ENCODE data around the gene FOXC1.

Gene FOXC1

DNA sequence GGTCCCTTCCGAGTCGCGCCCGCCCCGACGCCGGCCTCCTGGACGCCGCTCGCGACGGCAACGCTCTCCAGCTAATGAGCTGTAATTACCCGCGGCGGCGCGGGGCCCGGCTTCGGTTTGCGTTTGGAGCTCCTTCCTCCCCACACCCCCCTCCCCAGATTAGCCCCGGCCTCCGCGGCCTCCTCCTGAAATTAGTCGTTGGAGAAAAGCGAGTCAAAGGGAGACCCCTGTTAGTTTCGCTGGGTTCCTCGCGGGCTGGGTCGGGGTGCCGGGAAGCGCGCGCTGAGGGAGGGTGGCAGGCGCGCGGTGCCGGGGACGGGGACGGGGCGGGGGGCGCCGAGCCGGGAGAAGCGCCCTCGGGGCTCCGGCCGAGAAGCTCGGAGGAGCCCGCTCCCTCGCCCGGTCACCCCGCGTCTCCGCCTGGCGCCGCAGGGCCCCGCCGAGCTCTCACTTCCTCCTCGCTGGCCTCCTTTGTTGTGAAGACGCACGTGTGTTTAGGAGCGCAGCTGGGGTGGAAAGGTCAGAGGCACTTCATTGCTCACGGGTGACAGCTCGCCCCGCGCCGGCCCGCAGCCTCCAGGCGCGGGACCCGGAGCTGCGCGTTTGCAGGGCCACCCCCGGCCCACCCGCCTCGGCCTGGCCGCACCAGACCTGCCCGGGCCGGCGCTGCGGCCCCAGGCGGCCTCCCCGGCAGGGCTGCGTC lies 4.9 kb downstream of the FOXC1 start:
- TF ChIP-seq, protein P1, sequence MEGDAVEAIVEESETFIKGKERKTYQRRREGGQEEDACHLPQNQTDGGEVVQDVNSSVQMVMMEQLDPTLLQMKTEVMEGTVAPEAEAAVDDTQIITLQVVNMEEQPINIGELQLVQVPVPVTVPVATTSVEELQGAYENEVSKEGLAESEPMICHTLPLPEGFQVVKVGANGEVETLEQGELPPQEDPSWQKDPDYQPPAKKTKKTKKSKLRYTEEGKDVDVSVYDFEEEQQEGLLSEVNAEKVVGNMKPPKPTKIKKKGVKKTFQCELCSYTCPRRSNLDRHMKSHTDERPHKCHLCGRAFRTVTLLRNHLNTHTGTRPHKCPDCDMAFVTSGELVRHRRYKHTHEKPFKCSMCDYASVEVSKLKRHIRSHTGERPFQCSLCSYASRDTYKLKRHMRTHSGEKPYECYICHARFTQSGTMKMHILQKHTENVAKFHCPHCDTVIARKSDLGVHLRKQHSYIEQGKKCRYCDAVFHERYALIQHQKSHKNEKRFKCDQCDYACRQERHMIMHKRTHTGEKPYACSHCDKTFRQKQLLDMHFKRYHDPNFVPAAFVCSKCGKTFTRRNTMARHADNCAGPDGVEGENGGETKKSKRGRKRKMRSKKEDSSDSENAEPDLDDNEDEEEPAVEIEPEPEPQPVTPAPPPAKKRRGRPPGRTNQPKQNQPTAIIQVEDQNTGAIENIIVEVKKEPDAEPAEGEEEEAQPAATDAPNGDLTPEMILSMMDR (conservative IDR thresholded peaks at IDR 0.05) = no peak
- no peak overlapping the region for H3K27ac ChIP-seq

DNA sequence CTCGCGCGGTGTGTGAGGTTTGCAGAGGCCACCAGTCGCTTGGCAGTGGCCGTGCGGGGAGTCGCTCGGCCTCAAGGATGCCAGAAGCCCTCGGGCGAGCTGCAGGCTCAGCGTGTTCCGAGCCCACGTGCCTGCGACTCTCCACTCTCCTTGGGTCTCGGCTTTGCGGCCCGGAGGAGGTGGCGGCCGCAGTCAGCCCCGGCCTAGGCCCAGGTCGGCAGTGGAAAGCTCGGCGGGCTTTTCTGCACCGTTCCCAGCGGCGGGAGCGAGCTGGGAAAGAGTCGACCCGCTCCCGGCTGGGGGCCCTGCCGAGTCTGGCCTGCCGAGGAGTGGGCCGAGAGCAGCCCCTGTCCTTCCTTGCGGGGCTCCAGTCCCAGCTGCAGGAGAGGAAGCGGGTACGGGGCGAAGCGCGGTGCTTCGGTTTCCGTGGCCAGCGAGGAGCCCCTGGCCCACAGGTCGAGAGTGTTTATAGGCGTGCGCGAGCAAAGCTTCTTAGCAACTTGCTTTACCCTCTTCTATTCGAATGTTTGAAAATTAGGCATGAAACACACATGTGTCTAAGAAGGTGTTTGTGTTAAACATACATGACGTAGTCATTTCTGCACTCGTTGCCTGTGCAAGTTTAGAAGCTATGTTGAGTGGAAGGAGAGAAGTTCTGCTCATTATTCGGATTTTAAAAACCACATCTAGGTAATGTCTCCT lies 5.6 kb downstream of the FOXC1 start:
- no peak overlapping the region for H3K27ac ChIP-seq
- TF ChIP-seq, protein P1 (conservative IDR thresholded peaks at IDR 0.05) = no peak

DNA sequence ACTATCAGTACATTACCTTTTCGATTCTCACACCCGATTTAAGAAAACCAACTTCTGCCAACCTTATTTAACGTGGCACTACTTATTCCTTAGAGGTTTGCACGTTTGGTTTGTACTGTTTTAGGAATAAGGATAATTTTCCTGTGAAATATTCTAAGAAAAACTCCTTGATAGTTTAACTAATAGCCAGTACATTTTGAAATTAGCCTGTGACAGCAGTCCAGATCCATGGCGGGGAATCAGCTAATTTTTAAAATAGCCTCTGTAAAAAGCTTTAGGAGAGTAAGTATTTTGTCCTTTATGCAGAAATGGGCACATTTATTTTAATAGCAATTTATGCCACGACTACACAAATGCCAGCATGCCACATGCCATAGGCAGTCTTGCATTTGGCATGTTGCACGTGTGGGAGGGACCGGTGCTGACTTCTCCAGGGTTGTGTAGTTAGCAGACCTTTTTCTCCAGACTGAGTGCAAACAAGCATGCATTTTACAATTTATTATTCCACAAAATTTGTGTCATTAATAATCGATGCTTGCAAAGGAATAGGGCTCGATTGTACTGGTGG lies 6.2 kb downstream of the FOXC1 start:
- H3K27ac ChIP-seq = no peak overlapping the region
- TF ChIP-seq, protein P1 (conservative IDR thresholded peaks at IDR 0.05) = no peak

DNA sequence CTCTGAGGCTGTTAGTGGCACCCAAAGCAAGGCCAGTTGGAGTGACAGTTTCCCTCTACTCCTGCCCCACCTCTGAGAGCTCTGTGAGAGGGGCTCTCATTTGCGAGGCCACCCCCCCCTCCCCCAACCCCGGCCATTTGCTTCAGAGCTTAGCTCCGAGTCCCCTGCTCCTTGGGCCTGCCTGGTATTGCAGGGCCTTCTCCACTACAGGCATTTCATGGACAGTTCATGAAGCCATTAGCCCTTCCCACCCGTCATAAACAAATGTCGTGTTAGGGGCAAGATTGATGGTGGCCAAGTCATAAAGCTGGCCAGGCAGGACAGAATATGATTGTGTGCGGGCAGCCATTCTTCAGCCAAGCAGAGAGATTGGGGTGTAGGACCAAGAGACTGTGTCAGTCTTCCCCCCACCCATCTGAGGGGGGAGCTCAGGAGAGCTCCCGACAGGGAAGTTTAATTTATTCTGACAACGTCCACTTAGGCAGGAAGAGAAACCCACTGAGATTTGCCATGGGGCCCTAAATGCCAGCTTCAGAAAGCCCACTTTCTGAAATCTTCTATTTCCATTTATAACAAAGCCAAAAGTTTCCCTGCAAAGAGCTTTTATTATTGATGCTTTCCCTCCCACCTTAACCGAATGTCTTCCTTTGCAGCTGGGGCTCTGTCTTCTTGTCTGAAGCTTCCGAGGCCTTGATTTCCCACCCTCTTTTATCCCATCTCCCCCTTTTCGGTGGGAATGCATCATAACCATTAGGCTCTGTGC lies 7.2 kb downstream of the FOXC1 start:
- TF ChIP-seq, protein P1 (conservative IDR thresholded peaks at IDR 0.05) = no peak

DNA sequence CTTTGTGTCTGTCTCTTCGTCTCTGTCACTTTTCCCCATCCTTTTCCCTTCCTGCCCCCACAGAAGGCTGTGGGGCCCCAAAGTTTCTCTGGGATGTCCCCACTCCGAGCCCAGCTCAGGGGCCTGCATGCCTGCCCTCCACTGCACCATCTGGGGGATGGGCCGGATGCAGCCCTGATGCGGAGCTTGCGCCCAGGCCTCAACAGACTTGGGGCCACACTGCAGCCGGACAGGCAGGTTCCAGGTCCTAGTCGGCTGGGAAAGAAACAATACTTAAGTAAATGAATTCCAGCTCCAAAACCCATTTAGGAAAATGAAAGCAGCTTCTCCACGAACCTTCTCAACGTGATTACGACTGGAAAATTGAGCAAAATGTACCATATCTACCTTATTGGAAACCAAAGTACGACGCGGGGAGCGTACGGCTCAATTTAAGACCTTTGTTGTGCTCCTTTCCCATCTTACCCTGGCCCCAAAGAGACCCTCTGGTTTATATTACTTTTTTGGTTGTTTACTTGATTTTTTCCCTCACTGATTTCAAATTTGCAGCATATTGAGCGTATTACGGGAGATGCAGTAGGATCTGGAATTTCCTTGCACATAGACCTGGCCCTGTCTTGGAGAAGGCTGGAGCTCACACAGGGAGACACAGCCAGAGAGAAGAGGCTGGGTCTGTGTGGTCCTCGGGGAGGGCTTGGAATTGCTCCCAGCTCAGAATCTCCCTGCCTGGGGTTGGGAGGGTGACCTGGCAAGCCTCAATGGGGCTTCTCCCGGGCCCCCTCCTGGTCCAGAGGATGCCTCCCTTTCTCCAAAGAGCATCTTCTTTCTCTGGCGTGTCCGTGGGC lies 8.0 kb downstream of the FOXC1 start:
- no peak overlapping the region for H3K27ac ChIP-seq
- TF ChIP-seq, protein P1 (conservative IDR thresholded peaks at IDR 0.05) = no peak

More for the DNA sequence above, 7.2 kb downstream of the FOXC1 start:
- H3K27ac ChIP-seq = no peak overlapping the region

DNA sequence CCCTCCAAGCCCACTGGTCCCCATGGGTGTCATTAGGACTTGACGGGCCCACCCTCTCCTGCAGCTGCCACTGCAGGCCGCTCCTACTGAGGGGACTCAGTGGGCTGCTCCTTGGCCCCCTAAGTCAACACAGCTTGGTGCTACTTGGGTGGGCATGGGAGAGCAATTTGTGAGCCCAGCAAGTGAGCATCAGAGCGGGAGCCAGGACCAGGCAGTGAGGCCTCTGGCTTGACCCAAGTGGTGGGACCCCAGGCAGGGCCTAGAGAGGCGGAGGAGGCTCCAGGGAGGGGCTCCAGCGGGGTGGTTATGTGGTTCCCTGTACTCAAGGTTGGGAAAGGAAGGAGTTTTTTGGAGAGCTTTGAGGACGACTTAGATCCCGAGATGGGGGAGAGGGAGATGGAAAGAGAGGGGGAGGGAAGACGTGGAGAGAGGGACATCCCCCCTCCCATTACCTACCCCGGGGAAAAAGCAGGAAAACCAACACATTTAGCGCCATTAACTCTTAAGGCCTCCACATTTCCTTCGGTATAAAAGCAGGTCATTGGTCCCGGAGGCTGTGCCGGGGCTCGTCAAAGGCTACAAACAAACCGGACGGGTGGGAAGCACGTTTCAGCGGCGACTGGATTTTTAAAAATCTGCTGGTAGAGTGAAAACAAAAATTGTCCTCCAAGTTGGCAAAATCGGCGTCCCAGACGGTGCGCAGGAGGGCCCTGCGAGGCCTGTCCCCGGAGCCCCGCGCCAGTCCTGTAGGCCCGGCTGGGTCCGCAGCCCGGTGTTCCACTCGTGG lies 8.8 kb downstream of the FOXC1 start:
- TF ChIP-seq, protein P1 (conservative IDR thresholded peaks at IDR 0.05) = no peak
- no peak overlapping the region for H3K27ac ChIP-seq
